GM21526 (cell line): ENCODE measurements around the gene CFAP251.

Experiments
- ATAC-seq: cut with Tn5 transposase; IDR thresholded peaks from one replicate; pipeline ENCODE4 v1.9.1; 2021; ENCODE audit warnings: moderate library complexity; ENCODE audit not compliant: unreplicated experiment, low FRiP score

CFAP251 gene

GRCh38 chr12:121939992-121940766 is 21.8 kb downstream of the CFAP251 start:
- no peak for ATAC-seq

DNA sequence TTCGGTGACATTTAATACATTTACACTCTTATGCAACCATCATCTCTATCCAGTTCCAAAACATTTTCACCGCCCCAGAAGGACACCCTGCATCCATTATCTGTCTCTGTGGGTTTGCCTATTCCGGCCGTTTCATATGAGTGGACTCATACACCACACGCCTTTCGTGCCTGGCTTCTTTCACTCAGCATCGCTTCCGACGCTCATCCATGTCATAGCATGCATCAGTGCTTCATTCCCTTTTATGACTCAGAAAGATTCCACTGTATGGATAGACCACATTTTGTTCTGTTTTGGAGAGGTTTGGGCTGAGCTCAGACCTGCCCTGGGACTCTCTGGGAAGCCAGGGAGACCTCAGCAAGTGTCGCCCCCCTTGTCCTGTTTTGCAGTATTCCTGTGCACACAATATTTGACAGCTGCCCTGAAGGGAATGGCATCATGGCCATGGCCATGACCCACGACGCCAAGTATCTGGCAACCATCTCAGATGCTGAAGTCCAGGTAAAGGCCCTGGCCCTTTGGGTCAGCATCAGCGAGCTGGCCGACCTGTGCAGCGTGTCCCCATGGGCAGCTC is 23.8 kb downstream of the CFAP251 start:
- no peak for ATAC-seq

GRCh38 chr12:121943926-121944325 is 25.5 kb downstream of the CFAP251 start:
- ATAC-seq, result no peak

DNA sequence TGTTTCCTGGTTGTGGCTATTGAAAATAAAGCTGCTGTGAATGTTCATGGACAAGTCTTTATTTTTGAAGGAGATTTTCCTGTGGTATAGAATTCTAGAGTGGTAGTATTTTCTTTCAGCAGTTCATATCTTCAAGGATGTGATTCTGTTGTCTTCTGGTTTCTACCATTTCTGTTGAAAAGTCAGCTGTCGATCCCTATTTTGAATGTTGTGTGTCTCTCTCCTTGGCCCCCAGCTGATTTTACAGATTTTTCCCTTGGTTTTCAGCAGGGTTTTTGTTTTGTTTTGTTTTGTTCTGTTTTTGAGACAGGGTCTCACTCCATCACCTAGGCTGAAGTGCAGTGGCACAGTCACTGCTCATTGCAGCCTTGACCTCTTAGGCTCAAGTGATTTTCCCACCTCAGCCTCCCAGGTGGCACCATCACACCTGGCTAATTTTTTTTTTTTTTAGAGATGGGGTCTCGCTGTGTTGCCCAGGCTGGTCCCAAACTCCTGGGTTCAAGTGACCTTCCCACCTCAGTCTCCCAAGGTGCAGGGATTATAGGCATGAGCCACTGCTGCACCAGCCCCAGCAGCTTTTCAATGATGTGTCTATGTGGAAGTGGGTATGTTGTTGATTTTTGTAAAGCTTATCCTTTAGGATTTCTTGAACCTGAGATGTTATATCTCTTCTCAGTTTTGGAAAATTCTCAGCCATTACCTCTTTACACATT is 28.1 kb downstream of the CFAP251 start:
- no peak for ATAC-seq

- ATAC-seq, result no peak
These were observed 29.6 kb downstream of the CFAP251 start for GRCh38 chr12:121947981-121948380.

DNA sequence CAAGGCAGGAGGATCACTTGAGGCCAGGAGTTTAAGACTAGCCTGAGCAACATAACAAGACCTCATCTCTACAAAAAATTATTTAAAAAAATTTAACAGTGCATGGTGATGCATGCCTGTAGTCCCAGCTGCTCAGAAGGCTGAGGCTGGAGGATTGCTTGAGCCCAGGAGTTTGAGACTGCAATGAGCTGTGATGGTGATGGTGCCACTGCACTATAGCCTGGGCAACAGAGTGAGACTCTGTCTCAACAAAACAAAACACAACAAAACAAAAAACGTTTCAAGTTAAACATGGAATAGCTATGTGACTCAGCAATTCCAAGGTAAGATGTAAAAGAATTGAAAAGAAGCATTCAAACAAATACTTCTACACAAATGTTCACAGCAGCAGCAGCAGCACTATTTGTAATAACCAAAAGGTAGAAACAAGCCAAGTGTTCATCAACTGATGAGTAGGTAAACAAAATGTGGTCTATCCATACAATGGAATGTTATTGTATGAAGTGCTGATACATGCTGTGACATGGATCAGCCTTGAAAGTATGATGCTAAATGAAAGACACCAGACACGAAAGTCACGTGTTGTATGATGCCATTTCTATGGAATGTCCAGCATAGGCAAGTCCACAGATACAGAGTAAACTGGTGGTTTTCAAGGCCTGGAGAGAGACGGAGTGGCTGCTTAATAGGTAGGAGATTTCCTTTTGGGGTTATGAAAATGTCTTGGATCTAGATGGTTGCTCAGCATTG is 31.4 kb downstream of the CFAP251 start:
- ATAC-seq, result no peak

GRCh38 chr12:121953117-121953692 is 34.8 kb downstream of the CFAP251 start:
- no peak for ATAC-seq

DNA sequence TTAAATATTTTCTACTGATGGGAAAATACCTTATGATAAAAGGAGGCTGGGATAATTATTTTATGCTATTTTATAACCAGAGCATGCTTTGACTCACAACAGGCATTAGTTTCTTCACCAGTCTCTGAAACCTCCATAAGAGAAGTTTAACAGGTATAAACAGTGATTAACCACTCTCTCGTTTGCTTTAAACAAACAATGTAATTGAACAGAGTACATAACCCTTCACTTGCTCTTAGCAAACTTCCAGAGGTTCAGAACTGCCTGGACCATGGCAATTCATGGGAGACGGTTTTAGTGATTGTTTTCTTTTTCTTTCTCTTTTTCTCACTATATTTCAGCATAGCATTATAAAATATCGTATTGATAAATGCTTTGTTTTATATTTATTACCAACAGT is 35.3 kb downstream of the CFAP251 start:
- no peak for ATAC-seq

DNA sequence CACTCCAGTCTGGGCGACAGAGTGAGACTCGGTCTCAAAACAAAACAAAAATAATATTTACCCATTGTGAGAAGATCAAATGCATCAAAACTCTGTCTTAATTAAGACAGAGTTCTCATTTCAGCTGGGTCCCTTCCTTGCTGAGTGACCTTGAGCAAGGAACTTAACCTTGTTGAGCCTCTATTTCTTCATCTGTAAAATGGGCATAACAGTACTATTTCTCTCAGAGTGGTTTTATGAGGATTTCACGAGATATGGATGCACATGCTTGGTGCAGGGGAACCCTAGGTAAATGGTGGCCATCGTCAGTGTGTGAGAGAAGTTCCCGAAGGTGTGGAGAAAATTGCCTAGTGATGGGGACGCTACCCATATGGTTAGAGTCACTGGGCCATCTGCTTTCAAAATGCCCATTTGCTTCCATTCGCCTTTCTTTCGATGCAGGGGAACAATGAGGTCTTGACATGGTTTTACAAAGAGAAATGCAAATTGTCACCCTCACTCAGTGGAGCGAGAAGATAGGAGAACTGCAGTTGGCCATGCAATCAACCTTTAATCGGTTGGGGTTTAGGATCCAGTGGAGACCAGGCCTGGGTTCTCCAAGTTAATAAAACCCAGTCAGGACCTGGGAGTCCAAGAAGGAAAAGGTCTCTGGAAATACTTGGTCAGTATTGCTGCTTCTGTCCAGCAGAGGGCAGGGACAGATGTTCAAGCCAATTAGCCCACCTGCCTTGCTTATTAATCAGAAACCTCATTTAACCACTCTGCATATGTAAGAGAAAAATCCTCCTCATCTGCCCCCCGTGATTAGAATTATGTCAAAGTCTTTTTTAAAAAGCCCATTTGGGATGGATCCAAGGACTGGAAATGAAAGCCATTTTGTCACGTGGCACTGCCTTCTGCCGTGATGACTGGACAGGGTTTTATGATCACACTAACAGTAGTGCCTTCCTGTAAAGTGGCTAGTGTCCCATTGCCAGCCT is 37.2 kb downstream of the CFAP251 start:
- ATAC-seq, result no peak

GRCh38 chr12:121957861-121958515 is 39.6 kb downstream of the CFAP251 start:
- no peak for ATAC-seq

GRCh38 chr12:121958541-121959240 is 40.3 kb downstream of the CFAP251 start:
- ATAC-seq, result no peak

GRCh38 chr12:121960541-121960940 is 42.1 kb downstream of the CFAP251 start:
- no peak for ATAC-seq

DNA sequence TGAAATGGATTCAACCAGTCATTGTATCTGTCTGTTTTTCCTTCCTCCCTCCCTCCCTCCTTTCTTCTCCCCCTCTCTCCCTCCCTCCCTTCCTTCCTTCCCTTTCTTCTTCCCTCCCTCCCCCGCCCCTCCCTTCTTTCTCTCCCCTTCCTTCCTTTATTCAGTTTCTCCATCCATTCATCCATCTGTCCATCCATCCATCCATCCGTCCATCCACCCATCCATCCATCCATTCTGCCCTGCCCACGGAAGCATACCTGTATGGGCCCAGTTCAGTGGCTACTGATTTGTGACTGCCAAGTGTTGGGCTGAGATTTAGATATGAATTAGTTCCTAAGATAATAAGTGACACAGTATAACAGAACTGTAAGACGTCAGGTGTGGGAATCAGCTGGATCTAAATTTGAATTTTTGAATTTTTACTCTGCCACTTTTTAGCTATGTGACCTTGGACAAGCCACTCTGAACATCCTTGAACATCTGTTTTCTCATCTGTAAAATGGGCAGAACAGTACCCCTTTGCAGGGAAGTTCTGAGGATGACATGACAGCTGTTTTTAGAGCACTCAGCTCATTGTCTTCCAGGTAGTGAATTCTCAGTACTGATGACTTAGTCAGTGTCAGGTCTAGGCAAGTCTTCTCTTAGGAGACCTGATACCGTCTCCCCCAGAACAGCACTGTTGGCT is 42.9 kb downstream of the CFAP251 start:
- ATAC-seq, result no peak

GRCh38 chr12:121963341-121964018 is 45.1 kb downstream of the CFAP251 start:
- ATAC-seq, result no peak

DNA sequence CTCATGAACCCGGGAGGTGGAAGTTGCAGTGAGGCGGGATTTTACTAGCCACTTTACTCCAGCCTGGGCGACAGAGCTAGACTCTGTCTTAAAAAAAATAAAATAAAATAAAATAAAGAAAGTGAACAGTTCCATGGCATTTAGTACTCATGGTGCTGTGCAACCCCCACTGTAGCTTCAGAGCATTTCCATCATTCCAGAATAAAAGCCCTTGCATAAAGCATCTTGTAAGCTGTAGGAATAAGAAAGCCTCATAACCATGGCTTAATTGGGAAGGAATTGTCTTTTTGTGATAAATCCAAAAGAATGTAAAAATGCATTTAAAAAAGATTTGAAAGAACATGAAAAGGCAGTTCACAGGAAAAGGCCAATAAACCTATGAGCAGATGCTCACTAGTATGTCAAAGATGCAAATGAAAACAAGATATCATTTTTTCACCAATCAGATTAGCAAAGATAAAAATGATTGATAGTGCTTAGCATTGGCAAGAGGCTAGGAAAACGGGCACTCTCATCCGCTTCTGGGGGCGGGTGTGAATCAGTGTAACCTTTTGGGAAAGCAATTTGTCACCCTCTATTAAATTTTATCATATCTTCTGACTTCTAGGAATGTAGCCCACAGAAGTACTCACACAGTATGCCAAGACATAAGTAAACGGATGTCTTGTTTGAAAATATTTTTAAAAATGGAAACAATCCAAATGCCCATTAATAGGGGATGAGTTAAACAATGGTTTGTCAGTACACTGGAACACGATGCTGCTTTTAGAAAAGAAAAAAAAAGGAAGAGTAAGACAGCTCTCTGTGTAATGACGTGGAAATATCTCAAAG is 46.6 kb downstream of the CFAP251 start:
- ATAC-seq, result no peak

GRCh38 chr12:121966959-121967358 is 48.6 kb downstream of the CFAP251 start:
- ATAC-seq, result no peak
